ENCODE data around the gene ARID4B. TPM values are rescaled to one million over a fixed set of nuclear protein-coding genes. Genes with fewer than 3 reads are reported as not detected.
"Not testable (repeated sequence)": the region's sequence is repeated elsewhere in the genome, so short reads cannot be mapped to it uniquely, and the experiment has no call there.

ARID4B gene
- polyA plus RNA-seq, 4 donors: 10.3 to 26.6 (median 12.6) TPM

DNA sequence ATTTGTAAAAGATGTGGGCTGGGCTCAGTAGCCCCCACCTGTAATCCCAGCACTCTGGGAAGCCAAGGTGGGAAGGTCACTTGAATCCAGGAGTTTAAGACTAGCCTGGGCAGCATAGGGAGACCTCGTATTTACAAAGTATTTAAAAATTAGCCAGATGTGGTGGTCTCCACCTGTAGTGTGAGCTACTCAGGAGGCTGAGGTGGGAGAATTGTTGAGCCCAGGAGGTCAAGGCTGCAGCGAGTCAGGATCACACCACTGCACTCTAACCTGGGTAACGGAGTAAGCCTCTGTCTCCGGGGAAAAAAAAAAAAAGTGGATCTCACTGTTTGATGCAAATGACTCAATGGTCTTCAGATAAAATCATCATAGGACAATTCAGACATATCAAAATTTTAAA lies 89.4 kb downstream of the ARID4B start:
- WGBS, 3 donors: 93 to 99% (median 95%) methylated on average over 4 of the region's 4 CpGs
- no peak for FAIRE-seq

DNA sequence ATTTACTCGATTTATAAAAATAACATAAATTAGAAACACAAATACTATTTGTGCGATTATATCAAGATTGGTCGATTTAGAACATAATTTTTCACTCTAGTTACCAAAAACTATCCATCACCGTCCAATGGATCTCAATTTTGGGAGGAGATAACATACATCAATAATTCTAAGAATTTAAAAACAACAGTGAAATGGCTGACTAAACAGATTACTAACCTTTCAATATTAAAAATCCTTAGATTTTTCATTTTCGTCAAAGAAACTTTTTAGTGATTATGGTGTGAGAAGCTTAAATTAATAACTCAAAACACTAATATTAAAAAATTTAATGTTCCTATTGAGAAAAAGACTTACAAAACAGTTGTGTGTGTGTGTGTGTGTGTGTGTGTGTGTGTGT lies 91.9 kb downstream of the ARID4B start:
- H3K36me3 ChIP-seq (ENCODE audit: control insufficient read depth in 3 of 3, insufficient read depth in 2 of 3, low read depth in 1 of 3, low read length in 3 of 3): peaks cover 0 to 36% (median 3%) of the 10 kb centered on the region in 3 donors
- DNase-seq (no peak), FAIRE-seq (no peak)
- no peak overlapping the region for H3K27ac ChIP-seq (ENCODE audit: low read depth in 1 of 3, low read length in 2 of 3)
- WGBS, 3 donors: 95 to 97% (median 96%) methylated on average over 5 of the region's 5 CpGs
- no peaks in the 10 kb centered on the region for H3K4me1 ChIP-seq (ENCODE audit: control insufficient read depth in 3 of 3, insufficient read depth in 2 of 3, low read depth in 1 of 3, low read length in 2 of 3)
- H3K27me3 ChIP-seq (ENCODE audit: control insufficient read depth in 3 of 3, insufficient read depth in 3 of 3, low read length in 3 of 3): no peaks in the 10 kb centered on the region
- H3K4me3 ChIP-seq (ENCODE audit: low read depth in 1 of 3, low read length in 3 of 3): no peak overlapping the region
- H3K9me3 ChIP-seq (ENCODE audit: control insufficient read depth in 2 of 2, insufficient read depth in 1 of 2, low read depth in 1 of 2, low read length in 1 of 2): no peaks in the 10 kb centered on the region

More for the DNA sequence above, 89.4 kb downstream of the ARID4B start:
- Histone ChIP-seq H3K27me3 (ENCODE audit: control insufficient read depth in 3 of 3, insufficient read depth in 3 of 3, low read length in 3 of 3) (no peaks in the 10 kb centered on the region), H3K27ac (ENCODE audit: low read depth in 1 of 3, low read length in 2 of 3) (no peak overlapping the region), H3K4me1 (ENCODE audit: control insufficient read depth in 3 of 3, insufficient read depth in 2 of 3, low read depth in 1 of 3, low read length in 2 of 3) (no peaks in the 10 kb centered on the region), H3K4me3 (ENCODE audit: low read depth in 1 of 3, low read length in 3 of 3) (no peak overlapping the region), H3K9me3 (ENCODE audit: control insufficient read depth in 2 of 2, insufficient read depth in 1 of 2, low read depth in 1 of 2, low read length in 1 of 2) (no peaks in the 10 kb centered on the region), H3K36me3 (ENCODE audit: control insufficient read depth in 3 of 3, insufficient read depth in 2 of 3, low read depth in 1 of 3, low read length in 3 of 3) (peaks cover 0 to 19% (median 3%) of the 10 kb centered on the region in 3 donors)
- DNase-seq: no peak

DNA sequence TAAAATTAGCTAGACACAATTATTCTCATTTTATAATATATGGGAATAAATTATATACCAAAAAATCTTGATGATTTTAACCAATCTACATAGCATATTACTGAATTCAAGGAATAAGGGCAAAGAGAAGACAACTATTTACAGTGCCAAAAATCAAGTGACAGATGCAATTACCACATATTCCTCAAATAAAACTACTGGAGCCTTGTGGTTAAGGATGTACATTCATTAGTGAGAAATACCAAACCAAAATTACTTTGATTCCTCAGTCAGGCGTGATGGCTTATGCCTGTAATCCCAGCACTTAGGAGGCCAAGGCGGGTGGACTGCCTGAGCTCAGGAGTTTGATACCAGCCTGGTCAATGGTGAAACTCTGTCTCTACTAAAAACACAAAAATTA lies 98.1 kb downstream of the ARID4B start:
- DNase-seq (no peak), FAIRE-seq (no peak)
- Histone ChIP-seq H3K36me3 (ENCODE audit: control insufficient read depth in 3 of 3, insufficient read depth in 2 of 3, low read depth in 1 of 3, low read length in 3 of 3) (peaks cover 0 to 47% (median 6%) of the 10 kb centered on the region in 3 donors), H3K4me1 (ENCODE audit: control insufficient read depth in 3 of 3, insufficient read depth in 2 of 3, low read depth in 1 of 3, low read length in 2 of 3) (no peaks in the 10 kb centered on the region), H3K9me3 (ENCODE audit: control insufficient read depth in 2 of 2, insufficient read depth in 1 of 2, low read depth in 1 of 2, low read length in 1 of 2) (no peaks in the 10 kb centered on the region), H3K4me3 (ENCODE audit: low read depth in 1 of 3, low read length in 3 of 3) (no peak overlapping the region), H3K27me3 (ENCODE audit: control insufficient read depth in 3 of 3, insufficient read depth in 3 of 3, low read length in 3 of 3) (no peaks in the 10 kb centered on the region), H3K27ac (ENCODE audit: low read depth in 1 of 3, low read length in 2 of 3) (no peak overlapping the region)
- 94 to 96% (median 94%) methylated on average over 2 of the region's 2 CpGs for WGBS, 3 donors

DNA sequence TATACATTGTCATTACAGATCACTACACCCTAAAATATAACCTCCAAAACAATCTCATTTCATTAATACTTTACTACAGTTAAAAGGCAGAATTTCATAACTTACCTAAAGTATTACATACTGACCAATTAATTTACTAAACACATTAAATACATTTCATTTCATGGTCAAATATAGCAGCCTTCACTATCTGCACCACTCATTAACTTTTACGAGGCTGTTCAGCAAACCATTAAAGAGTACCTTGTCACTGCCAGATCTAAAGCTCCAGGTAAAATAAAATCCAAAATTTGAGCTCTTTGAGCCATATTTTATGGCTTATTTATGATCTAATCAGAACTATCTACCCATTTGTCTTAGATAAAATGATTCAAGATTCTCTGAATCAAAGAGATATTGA lies 100.6 kb downstream of the ARID4B start:
- Histone ChIP-seq H3K27me3 (ENCODE audit: control insufficient read depth in 3 of 3, insufficient read depth in 3 of 3, low read length in 3 of 3) (no peaks in the 10 kb centered on the region), H3K4me1 (ENCODE audit: control insufficient read depth in 3 of 3, insufficient read depth in 2 of 3, low read depth in 1 of 3, low read length in 2 of 3) (no peaks in the 10 kb centered on the region), H3K36me3 (ENCODE audit: control insufficient read depth in 3 of 3, insufficient read depth in 2 of 3, low read depth in 1 of 3, low read length in 3 of 3) (peaks cover 2 to 40% (median 7%) of the 10 kb centered on the region in 3 donors), H3K27ac (ENCODE audit: low read depth in 1 of 3, low read length in 2 of 3) (no peak overlapping the region), H3K4me3 (ENCODE audit: low read depth in 1 of 3, low read length in 3 of 3) (no peak overlapping the region), H3K9me3 (ENCODE audit: control insufficient read depth in 2 of 2, insufficient read depth in 1 of 2, low read depth in 1 of 2, low read length in 1 of 2) (no peaks in the 10 kb centered on the region)
- 29 to 71% (median 62%) methylated on average over 1 of the region's 1 CpG for WGBS, 3 donors
- FAIRE-seq (no peak), DNase-seq (no peak)

DNA sequence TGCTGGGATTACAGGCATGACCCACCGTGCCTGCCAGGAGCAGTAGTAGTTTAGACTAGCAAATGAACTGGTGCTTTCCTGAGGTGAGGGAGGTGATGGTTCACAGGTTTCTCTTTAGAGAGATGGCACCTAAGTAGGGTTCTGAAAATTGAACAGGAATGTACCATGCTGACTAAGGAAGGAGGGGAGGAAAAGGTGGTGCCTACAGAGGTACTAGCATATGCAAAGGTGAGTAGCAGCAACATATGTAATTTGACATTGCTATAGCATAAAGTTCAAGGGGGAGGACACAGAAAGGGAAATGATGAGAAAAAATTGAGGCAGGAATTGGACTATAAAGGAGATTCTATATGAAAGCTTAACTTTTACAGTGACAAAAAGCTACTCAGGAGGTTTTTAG lies 101.0 kb downstream of the ARID4B start:
- H3K27ac ChIP-seq (ENCODE audit: low read depth in 1 of 3, low read length in 2 of 3): no peak overlapping the region
- H3K9me3 ChIP-seq (ENCODE audit: control insufficient read depth in 2 of 2, insufficient read depth in 1 of 2, low read depth in 1 of 2, low read length in 1 of 2): no peaks in the 10 kb centered on the region
- H3K4me3 ChIP-seq (ENCODE audit: low read depth in 1 of 3, low read length in 3 of 3): no peak overlapping the region
- no peak for FAIRE-seq
- DNase-seq: no peak
- H3K27me3 ChIP-seq (ENCODE audit: control insufficient read depth in 3 of 3, insufficient read depth in 3 of 3, low read length in 3 of 3): no peaks in the 10 kb centered on the region
- H3K36me3 ChIP-seq (ENCODE audit: control insufficient read depth in 3 of 3, insufficient read depth in 2 of 3, low read depth in 1 of 3, low read length in 3 of 3): peaks cover 2 to 37% (median 7%) of the 10 kb centered on the region in 3 donors
- WGBS, 3 donors: 86 to 99% (median 88%) methylated on average over 1 of the region's 1 CpG
- no peaks in the 10 kb centered on the region for H3K4me1 ChIP-seq (ENCODE audit: control insufficient read depth in 3 of 3, insufficient read depth in 2 of 3, low read depth in 1 of 3, low read length in 2 of 3)

DNA sequence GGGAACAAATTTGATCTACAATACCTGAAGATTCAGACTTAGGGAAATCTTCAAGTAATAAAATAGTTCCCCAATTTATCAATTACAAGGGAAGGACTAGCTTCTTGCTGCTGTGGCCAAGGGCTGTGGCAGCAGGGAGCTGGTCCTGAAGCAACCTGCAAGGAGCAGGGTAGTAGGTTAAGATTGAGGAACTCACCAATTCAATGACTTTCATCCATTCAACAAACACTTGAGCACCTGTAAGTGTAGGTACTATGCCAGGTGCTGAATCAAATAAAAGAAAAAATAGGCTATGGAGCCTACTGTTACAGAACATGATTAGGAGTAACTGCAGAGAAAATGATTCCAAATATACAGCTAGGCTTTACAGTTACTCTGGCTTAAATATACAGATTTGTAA lies 102.7 kb downstream of the ARID4B start:
- no peak overlapping the region for H3K4me3 ChIP-seq (ENCODE audit: low read depth in 1 of 3, low read length in 3 of 3)
- H3K27me3 ChIP-seq (ENCODE audit: control insufficient read depth in 3 of 3, insufficient read depth in 3 of 3, low read length in 3 of 3): no peaks in the 10 kb centered on the region
- DNase-seq (no peak), FAIRE-seq (no peak)
- no peak overlapping the region for H3K27ac ChIP-seq (ENCODE audit: low read depth in 1 of 3, low read length in 2 of 3)
- H3K9me3 ChIP-seq (ENCODE audit: control insufficient read depth in 2 of 2, insufficient read depth in 1 of 2, low read depth in 1 of 2, low read length in 1 of 2): no peaks in the 10 kb centered on the region
- no peaks in the 10 kb centered on the region for H3K4me1 ChIP-seq (ENCODE audit: control insufficient read depth in 3 of 3, insufficient read depth in 2 of 3, low read depth in 1 of 3, low read length in 2 of 3)
- H3K36me3 ChIP-seq (ENCODE audit: control insufficient read depth in 3 of 3, insufficient read depth in 2 of 3, low read depth in 1 of 3, low read length in 3 of 3): peaks cover 2 to 36% (median 10%) of the 10 kb centered on the region in 3 donors

DNA sequence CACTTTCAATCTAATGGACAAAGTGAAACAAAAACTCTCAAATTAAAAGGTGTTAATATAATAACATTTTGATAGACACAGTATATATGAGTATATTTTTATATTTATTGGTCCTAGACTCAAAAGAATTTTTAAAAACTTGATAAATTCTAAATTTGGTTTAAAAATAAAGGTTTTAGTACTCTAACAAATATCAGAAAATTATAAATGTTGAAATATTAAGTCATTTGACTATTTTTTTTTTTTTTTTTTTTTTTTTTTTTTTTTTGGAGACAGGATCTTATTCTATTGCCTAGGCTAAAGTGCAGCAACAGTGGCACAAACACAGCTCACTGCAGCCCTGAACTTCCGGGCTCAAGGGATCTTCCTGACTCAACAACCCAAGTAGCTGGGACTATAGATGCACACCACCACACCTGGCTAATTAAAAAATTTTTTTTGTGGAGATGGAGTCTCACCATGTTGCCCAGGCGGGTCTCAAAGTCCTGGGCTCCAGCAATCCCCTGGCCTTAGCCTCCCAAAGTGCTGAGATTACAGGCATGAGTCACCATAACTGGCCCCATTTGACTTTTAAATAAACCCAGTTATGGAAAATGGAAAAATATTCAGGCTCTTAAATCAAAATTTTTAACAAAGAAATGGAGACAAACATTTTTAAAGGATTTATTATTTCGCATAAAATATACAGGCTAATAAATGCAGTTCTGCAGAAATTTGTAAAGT lies 106.2 kb downstream of the ARID4B start:
- H3K9me3 ChIP-seq (ENCODE audit: control insufficient read depth in 2 of 2, insufficient read depth in 1 of 2, low read depth in 1 of 2, low read length in 1 of 2): no peaks in the 10 kb centered on the region
- FAIRE-seq (no peak), DNase-seq (no peak)
- 96 to 98% (median 97%) methylated on average over 3 of the region's 3 CpGs for WGBS, 3 donors
- H3K27ac ChIP-seq (ENCODE audit: low read depth in 1 of 3, low read length in 2 of 3): no peak overlapping the region
- peaks cover 2 to 23% (median 7%) of the 10 kb centered on the region in 3 donors for H3K36me3 ChIP-seq (ENCODE audit: control insufficient read depth in 3 of 3, insufficient read depth in 2 of 3, low read depth in 1 of 3, low read length in 3 of 3)
- H3K4me3 ChIP-seq (ENCODE audit: low read depth in 1 of 3, low read length in 3 of 3): no peak overlapping the region
- H3K27me3 ChIP-seq (ENCODE audit: control insufficient read depth in 3 of 3, insufficient read depth in 3 of 3, low read length in 3 of 3): no peaks in the 10 kb centered on the region
- no peaks in the 10 kb centered on the region for H3K4me1 ChIP-seq (ENCODE audit: control insufficient read depth in 3 of 3, insufficient read depth in 2 of 3, low read depth in 1 of 3, low read length in 2 of 3)

DNA sequence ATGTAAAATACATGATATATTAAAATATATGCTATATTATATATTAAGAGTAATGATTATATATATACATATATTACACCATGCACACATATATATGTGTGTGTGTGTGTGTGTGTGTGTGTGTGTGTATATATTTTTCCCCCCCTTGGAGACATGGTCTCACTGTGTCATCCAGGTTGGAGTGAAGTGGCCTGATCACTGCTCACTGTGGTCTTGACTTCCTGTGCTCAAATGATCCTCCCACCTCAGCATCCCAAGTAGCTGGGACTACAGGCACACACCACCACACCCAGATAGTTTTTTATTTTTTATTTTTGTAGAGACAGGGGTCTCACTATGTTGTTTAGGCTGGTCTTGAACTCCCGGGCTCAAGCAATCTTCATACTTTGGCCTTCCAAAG lies 112.5 kb downstream of the ARID4B start:
- 96 to 100% (median 100%) methylated on average over 1 of the region's 1 CpG for WGBS, 3 donors
- Histone ChIP-seq H3K4me1 (ENCODE audit: control insufficient read depth in 3 of 3, insufficient read depth in 2 of 3, low read depth in 1 of 3, low read length in 2 of 3) (no peaks in the 10 kb centered on the region), H3K4me3 (ENCODE audit: low read depth in 1 of 3, low read length in 3 of 3) (no peak overlapping the region), H3K27me3 (ENCODE audit: control insufficient read depth in 3 of 3, insufficient read depth in 3 of 3, low read length in 3 of 3) (no peaks in the 10 kb centered on the region), H3K27ac (ENCODE audit: low read depth in 1 of 3, low read length in 2 of 3) (no peak overlapping the region), H3K36me3 (ENCODE audit: control insufficient read depth in 3 of 3, insufficient read depth in 2 of 3, low read depth in 1 of 3, low read length in 3 of 3) (peaks cover 5 to 18% (median 6%) of the 10 kb centered on the region in 3 donors), H3K9me3 (ENCODE audit: control insufficient read depth in 2 of 2, insufficient read depth in 1 of 2, low read depth in 1 of 2, low read length in 1 of 2) (no peaks in the 10 kb centered on the region)
- DNase-seq (no peak), FAIRE-seq (no peak)

DNA sequence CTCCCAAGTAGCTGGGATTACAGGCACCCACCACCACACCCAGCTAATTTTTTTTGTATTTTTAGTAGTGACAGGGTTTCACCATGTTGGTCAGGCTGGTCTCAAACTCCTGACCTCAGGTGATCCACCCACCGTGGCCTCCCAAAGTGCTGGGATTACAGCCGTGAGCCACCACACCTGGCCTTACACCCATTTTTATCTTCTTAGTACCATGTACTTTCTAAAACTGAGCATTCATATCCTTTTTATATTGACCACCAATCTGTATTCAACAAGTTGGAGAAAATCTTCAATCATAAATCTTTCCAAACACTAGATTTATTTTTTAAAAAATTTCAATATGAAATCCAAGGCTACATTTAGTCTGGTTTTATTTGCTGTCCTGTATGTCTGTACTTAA lies 113.0 kb downstream of the ARID4B start:
- DNase-seq; H3K9me3 ChIP-seq (ENCODE audit: control insufficient read depth in 2 of 2, insufficient read depth in 1 of 2, low read depth in 1 of 2, low read length in 1 of 2); H3K27ac ChIP-seq (ENCODE audit: low read depth in 1 of 3, low read length in 2 of 3); FAIRE-seq; H3K4me1 ChIP-seq (ENCODE audit: control insufficient read depth in 3 of 3, insufficient read depth in 2 of 3, low read depth in 1 of 3, low read length in 2 of 3); H3K4me3 ChIP-seq (ENCODE audit: low read depth in 1 of 3, low read length in 3 of 3); H3K27me3 ChIP-seq (ENCODE audit: control insufficient read depth in 3 of 3, insufficient read depth in 3 of 3, low read length in 3 of 3): not testable (repeated sequence)
- H3K36me3 ChIP-seq (ENCODE audit: control insufficient read depth in 3 of 3, insufficient read depth in 2 of 3, low read depth in 1 of 3, low read length in 3 of 3): peaks cover 5 to 19% (median 6%) of the 10 kb centered on the region in 3 donors
- WGBS, 3 donors: 93 to 100% (median 95%) methylated on average over 2 of the region's 2 CpGs

All from small intestine (tissue), 7 donors.